IMR-90 (cell line): Measurements from ENCODE around the gene SSH2. TPM values are rescaled to one million over a fixed set of nuclear protein-coding genes. Genes with fewer than 3 reads are reported as not detected.

Experiments
- ATAC-seq: fragments of 200-7000 bp; cut with Tn5 transposase; 2 replicates; pipeline ENCODE4 v1.9.1; 2020; ENCODE audit warnings: low read depth, mild to moderate bottlenecking, moderate library complexity
- BruUV-seq: library from RNA; stranded (reverse); fragments of 400-500 nt; replicated peaks from 2 replicates; lab custom pipeline; 2021; lab: Mats Ljungman, UMichigan
- CTCF ChIA-PET: fragments of 300-600 bp; formaldehyde crosslinking; extraction: SDS; loops from one replicate; lab custom pipeline; 2021; ENCODE audit warnings: antibody characterized with exemption; lab: Yijun Ruan, JAX
- POLR2A ChIA-PET: fragments of 300-600 bp; sonication (Branson Sonifier 250); formaldehyde crosslinking; loops from one replicate; lab custom pipeline; 2022; ENCODE audit warnings: antibody characterized with exemption; ENCODE audit not compliant: unreplicated experiment; lab: Charles Lee
- DNase-seq: peaks from one replicate; pipeline ENCODE4 v3.0.0; 2013
- H2AFZ ChIP-seq: replicated peaks from 2 replicates; pipeline ENCODE3; 2013; ENCODE audit warnings: low read length, mild to moderate bottlenecking; ENCODE audit not compliant: poor library complexity
- H2AK5ac ChIP-seq: 2 replicates; pipeline ENCODE4 v1.6.1; 2013; ENCODE audit warnings: low read depth, low read length, inconsistent platforms
- H2AK9ac ChIP-seq: replicated peaks from 2 replicates; pipeline ENCODE3; 2013; ENCODE audit warnings: mild to moderate bottlenecking, low read depth, low read length, moderate library complexity; ENCODE audit not compliant: poor library complexity
- H2BK120ac ChIP-seq: 2 replicates; pipeline ENCODE4 v1.6.1; 2013; ENCODE audit warnings: low read depth, low read length, inconsistent platforms
- H2BK15ac ChIP-seq: 3 replicates; pipeline ENCODE4 v1.6.1; 2013; ENCODE audit warnings: low read depth, low read length, inconsistent platforms
- H2BK20ac ChIP-seq: 2 replicates; pipeline ENCODE4 v1.6.1; 2013; ENCODE audit warnings: low read depth, mild to moderate bottlenecking, inconsistent platforms, low read length, moderate library complexity
- H2BK5ac ChIP-seq: 2 replicates; pipeline ENCODE4 v1.6.1; 2013; ENCODE audit warnings: mild to moderate bottlenecking, low read depth, low read length, inconsistent platforms; ENCODE audit not compliant: poor library complexity, severe bottlenecking
- H3K14ac ChIP-seq: replicated peaks from 2 replicates; pipeline ENCODE4 v1.6.1; 2013; ENCODE audit warnings: low read depth, low read length, inconsistent platforms
- H3K18ac ChIP-seq: 2 replicates; pipeline ENCODE4 v1.6.1; 2013; ENCODE audit warnings: low read depth, low read length, control low read depth
- H3K23ac ChIP-seq: 2 replicates; pipeline ENCODE4 v1.6.1; 2013; ENCODE audit warnings: low read depth, low read length, inconsistent platforms
- H3K27ac ChIP-seq: 2 replicates; pipeline ENCODE4 v1.5.1; 2013; ENCODE audit warnings: mild to moderate bottlenecking, control low read depth, low read length; ENCODE audit not compliant: insufficient read depth
- H3K27me3 ChIP-seq: 2 replicates; pipeline ENCODE4 v1.6.1; 2013; ENCODE audit warnings: low read length; ENCODE audit not compliant: control insufficient read depth, insufficient read depth
- H3K36me3 ChIP-seq: 2 replicates; pipeline ENCODE4 v1.6.1; 2013; ENCODE audit warnings: low read length, mixed read lengths; ENCODE audit not compliant: control insufficient read depth, insufficient read depth
- H3K4ac ChIP-seq: 2 replicates; pipeline ENCODE4 v1.6.1; 2013; ENCODE audit warnings: low read depth, low read length, inconsistent platforms
- H3K4me1 ChIP-seq: 2 replicates; pipeline ENCODE4 v1.6.1; 2013; ENCODE audit warnings: low read length, mixed read lengths; ENCODE audit not compliant: control insufficient read depth, insufficient read depth
- H3K4me2 ChIP-seq: 2 replicates; pipeline ENCODE4 v1.6.1; 2013; ENCODE audit warnings: low read depth, mild to moderate bottlenecking, control low read depth, low read length, moderate library complexity
- H3K4me3 ChIP-seq: 2 replicates; pipeline ENCODE4 v1.5.1; 2013; ENCODE audit warnings: low read depth, mild to moderate bottlenecking, control low read depth, low read length, moderate library complexity; ENCODE audit not compliant: insufficient read depth
- H3K56ac ChIP-seq: 2 replicates; pipeline ENCODE4 v1.6.1; 2013; ENCODE audit warnings: low read length, inconsistent platforms; ENCODE audit not compliant: insufficient read depth; ENCODE audit errors: extremely low read depth
- H3K79me1 ChIP-seq, 2 experiments: 2 replicates each; pipeline ENCODE4 v1.6.1; 2013; ENCODE audit warnings: low read length in 2 of 2, inconsistent platforms in 1 of 2, low read depth in 1 of 2
- H3K9ac ChIP-seq: 2 replicates; pipeline ENCODE4 v1.6.1; 2013; ENCODE audit warnings: low read depth, low read length, control low read depth
- H3K9me1 ChIP-seq: 2 replicates; pipeline ENCODE4 v1.6.1; 2013; ENCODE audit warnings: low read length, inconsistent platforms; ENCODE audit not compliant: insufficient read depth
- H3K9me3 ChIP-seq: 2 replicates; pipeline ENCODE4 v1.6.1; 2013; ENCODE audit warnings: low read length; ENCODE audit not compliant: control insufficient read depth, insufficient read depth
- H4K20me1 ChIP-seq: 2 replicates; pipeline ENCODE4 v1.6.1; 2013; ENCODE audit warnings: low read length, inconsistent platforms; ENCODE audit not compliant: insufficient read depth
- H4K5ac ChIP-seq: 2 replicates; pipeline ENCODE4 v1.6.1; 2013; ENCODE audit warnings: mild to moderate bottlenecking, low read depth, low read length, control low read depth
- H4K8ac ChIP-seq, 2 experiments: 2 replicates each; pipeline ENCODE4 v1.6.1; 2013; ENCODE audit warnings: low read depth in 2 of 2, low read length in 2 of 2, control low read depth in 1 of 2, inconsistent platforms in 1 of 2
- H4K91ac ChIP-seq: 2 replicates; pipeline ENCODE4 v1.6.1; 2013; ENCODE audit warnings: low read depth, low read length, inconsistent platforms; ENCODE audit not compliant: insufficient read depth
- MAZ ChIP-seq: IDR thresholded peaks from 2 replicates; pipeline ENCODE4 v1.6.1; 2012; ENCODE audit warnings: low read depth, mild to moderate bottlenecking, low read length, improper control_type of control experiment, moderate library complexity, borderline replicate concordance
- NFE2L2 ChIP-seq: fragments of 150-350 bp; IDR thresholded peaks from 2 replicates; pipeline ENCODE4 v1.6.1; 2016; ENCODE audit warnings: low read depth, mild to moderate bottlenecking, low read length
- RAD21 ChIP-seq: IDR thresholded peaks from 2 replicates; pipeline ENCODE4 v1.6.1; 2012; ENCODE audit warnings: low read length, improper control_type of control experiment
- WGBS, 2 experiments: methylation state at CpG; one replicate each; pipeline versions ENCODE4 v1.1.5 to v1.1.7; 2013; ENCODE audit warnings: missing lambda C conversion rate in 2 of 2; ENCODE audit not compliant: insufficient read length in 1 of 2; ENCODE audit errors: extremely low coverage in 2 of 2; 5-methylcytosine and 5-hydroxymethylcytosine counted together
- dilution Hi-C: fragments of 300-500 bp; cut with HindIII; formaldehyde crosslinking; loops from one replicate; pipeline ENCODE4 v1.14.3; 2018; ENCODE audit warnings: low sequenced_read_pairs; ENCODE audit not compliant: unreplicated experiment
- in situ Hi-C: fragments of 300-500 bp; cut with MboI; formaldehyde crosslinking; loops from 3 replicates; pipeline ENCODE4 v1.14.3; 2019; ENCODE audit warnings: low sequenced_read_pairs, inconsistent platforms, mixed read lengths
- intact Hi-C: fragments of 100-400 bp; cut with micrococcal nuclease; formaldehyde crosslinking; loops from 2 replicates; pipeline ENCODE4 v1.10.0; 2022
- polyA plus RNA-seq, 3 experiments: library from polyadenylated mRNA; depleted of rRNA; stranded (reverse); fragments of >200 nt; gene quantifications; 2 replicates each; pipeline ENCODE4 v1.2.3, GENCODE V29; 2012; ENCODE audit warnings: low replicate concordance in 1 of 3
- total RNA-seq: library from RNA; depleted of rRNA; stranded (reverse); fragments of >200 nt; gene quantifications from 2 replicates; pipeline ENCODE4 v1.2.3, GENCODE V29; 2012
- TF ChIP-seq, protein P1 (sequence below): conservative IDR thresholded peaks from 2 replicates; pipeline ENCODE4 v1.5.1; 2012; ENCODE audit warnings: mild to moderate bottlenecking, low read depth, low read length, improper control_type of control experiment
- TF ChIP-seq, protein P2 (sequence below): fragments of 150-350 bp; IDR thresholded peaks from 2 replicates; pipeline ENCODE4 v1.6.1; 2017; ENCODE audit warnings: mild to moderate bottlenecking, antibody characterized with exemption, low read length, low read depth

Gene SSH2
- total and polyA plus RNA-seq, 2 of the 4 experiments (the other 2 are of a cell fraction) = 9.3 TPM

DNA sequence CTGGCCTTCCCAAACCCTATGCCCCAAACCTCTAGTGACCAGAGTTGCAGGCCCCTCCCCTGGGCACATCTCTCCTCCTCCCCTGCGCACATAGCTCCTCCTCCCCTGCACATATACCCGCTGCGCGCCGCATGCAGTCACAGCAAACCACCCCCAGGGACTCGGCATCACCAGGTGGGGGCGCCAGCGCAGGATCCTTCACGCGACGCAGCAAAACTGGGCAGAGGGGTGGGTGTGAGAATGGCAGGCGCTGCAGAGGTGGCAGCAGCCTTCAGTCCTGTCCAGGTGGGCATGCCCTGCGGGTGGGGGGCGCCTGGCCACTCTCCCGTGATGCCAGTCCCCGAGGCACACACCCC, 312.9 kb downstream of the SSH2 start:
- TF ChIP-seq, protein P1, sequence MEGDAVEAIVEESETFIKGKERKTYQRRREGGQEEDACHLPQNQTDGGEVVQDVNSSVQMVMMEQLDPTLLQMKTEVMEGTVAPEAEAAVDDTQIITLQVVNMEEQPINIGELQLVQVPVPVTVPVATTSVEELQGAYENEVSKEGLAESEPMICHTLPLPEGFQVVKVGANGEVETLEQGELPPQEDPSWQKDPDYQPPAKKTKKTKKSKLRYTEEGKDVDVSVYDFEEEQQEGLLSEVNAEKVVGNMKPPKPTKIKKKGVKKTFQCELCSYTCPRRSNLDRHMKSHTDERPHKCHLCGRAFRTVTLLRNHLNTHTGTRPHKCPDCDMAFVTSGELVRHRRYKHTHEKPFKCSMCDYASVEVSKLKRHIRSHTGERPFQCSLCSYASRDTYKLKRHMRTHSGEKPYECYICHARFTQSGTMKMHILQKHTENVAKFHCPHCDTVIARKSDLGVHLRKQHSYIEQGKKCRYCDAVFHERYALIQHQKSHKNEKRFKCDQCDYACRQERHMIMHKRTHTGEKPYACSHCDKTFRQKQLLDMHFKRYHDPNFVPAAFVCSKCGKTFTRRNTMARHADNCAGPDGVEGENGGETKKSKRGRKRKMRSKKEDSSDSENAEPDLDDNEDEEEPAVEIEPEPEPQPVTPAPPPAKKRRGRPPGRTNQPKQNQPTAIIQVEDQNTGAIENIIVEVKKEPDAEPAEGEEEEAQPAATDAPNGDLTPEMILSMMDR = peak; percentile 42
- TF ChIP-seq NFE2L2 (no peak), RAD21 (peak; percentile 15), MAZ (peak; percentile 12; the same call in 1 of the 2 replicates)
- TF ChIP-seq, protein P2, sequence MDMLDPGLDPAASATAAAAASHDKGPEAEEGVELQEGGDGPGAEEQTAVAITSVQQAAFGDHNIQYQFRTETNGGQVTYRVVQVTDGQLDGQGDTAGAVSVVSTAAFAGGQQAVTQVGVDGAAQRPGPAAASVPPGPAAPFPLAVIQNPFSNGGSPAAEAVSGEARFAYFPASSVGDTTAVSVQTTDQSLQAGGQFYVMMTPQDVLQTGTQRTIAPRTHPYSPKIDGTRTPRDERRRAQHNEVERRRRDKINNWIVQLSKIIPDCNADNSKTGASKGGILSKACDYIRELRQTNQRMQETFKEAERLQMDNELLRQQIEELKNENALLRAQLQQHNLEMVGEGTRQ = no peak
- no peak overlapping the region for H2BK5ac ChIP-seq
- no peak overlapping the region for H3K4ac ChIP-seq
- DNase-seq (peak; percentile 38), ATAC-seq (peak; percentile 28; the same call in 1 of the 2 replicates)
- H2BK15ac ChIP-seq = no peak overlapping the region
- H3K9ac ChIP-seq = no peak overlapping the region
- peaks cover 25% of the 10 kb centered on the region for H3K9me1 ChIP-seq
- H2BK120ac ChIP-seq = no peak overlapping the region
- no peak overlapping the region for H3K14ac ChIP-seq
- dilution Hi-C loops (no loop called here), in situ Hi-C loops (no loop called here), intact Hi-C loops (no loop called here)
- peak overlapping the region; percentile 81 for H2AFZ ChIP-seq
- H3K4me2 ChIP-seq = no peak overlapping the region
- CTCF ChIA-PET = interaction anchor here (0.5 to 2.2 kb wide), 7 partner anchors 10 to 168 kb away, joined by 3 to 5 read pairs (median 3); no protein-coding TSS in a partner anchor
- H2AK5ac ChIP-seq = no peak overlapping the region
- POLR2A ChIA-PET = interaction anchor here (1.0 kb wide), 1 partner anchor 144 kb away, joined by 5 read pairs; no protein-coding TSS in a partner anchor
- H4K20me1 ChIP-seq = peaks cover 9% of the 10 kb centered on the region; the same call in 1 of the 2 replicates
- WGBS, 2 experiments = no CpG with 5 or more reads among the region's 16 CpGs
- H2BK20ac ChIP-seq = no peak overlapping the region
- H4K5ac ChIP-seq = no peak overlapping the region
- no peaks in the 10 kb centered on the region for H3K9me3 ChIP-seq
- H3K4me3 ChIP-seq = no peak overlapping the region
- H2AK9ac ChIP-seq = peak overlapping the region; percentile 25
- H3K56ac ChIP-seq = no peak overlapping the region
- peaks cover 2% of the 10 kb centered on the region; the same call in 1 of the 2 replicates for H3K36me3 ChIP-seq
- no TSS peak for BruUV-seq
- peaks cover 0 to 21% of the 10 kb centered on the region in 2 experiments; a peak in 1 of 4 replicates for H3K79me1 ChIP-seq
- H3K27ac ChIP-seq = no peak overlapping the region
- no peak overlapping the region; a peak in 1 of 4 replicates for H4K8ac ChIP-seq
- H3K4me1 ChIP-seq = peaks cover 13% of the 10 kb centered on the region
- no peak overlapping the region for H3K18ac ChIP-seq
- H4K91ac ChIP-seq = no peak overlapping the region
- H3K23ac ChIP-seq = no peak overlapping the region
- H3K27me3 ChIP-seq = no peaks in the 10 kb centered on the region; the same call in 1 of the 2 replicates
